Measurements from ENCODE around the gene TCP11X1. TPM values are rescaled to one million over a fixed set of nuclear protein-coding genes. Genes with fewer than 3 reads are reported as not detected.
"Not testable (repeated sequence)": the region's sequence is repeated elsewhere in the genome, so short reads cannot be mapped to it uniquely, and the experiment has no call there.

The TCP11X1 gene
- total RNA-seq: not detected

DNA sequence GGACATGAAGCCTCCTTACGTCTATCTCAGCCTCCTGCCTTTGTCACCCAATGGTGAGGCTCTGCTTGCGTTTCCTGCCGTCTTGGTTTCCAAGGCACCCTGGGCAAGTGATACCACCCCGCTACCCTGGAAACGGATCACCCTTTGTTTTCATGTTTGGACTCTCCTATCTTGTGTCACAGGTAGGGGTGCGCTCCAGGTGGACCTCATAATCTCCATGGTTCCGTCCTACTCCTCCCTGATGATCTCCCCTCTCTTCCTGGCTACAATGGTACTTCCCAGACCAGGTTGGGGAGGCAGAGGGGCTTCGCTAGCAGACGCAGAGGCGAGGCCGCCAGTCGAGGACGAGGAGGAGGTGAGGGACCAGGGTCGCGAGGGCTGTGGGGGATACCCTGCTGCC, at the start of gene TCP11X1:
Gene TCP11X1, plus strand, starts transcription at position 316 of the 400 bp plus-strand sequence.
- H3K36me3 Mint-ChIP-seq (ENCODE audit: low read depth); H3K4me3 Mint-ChIP-seq; ATAC-seq; H3K27ac Mint-ChIP-seq; CTCF ChIA-PET; POLR2A ChIA-PET; H3K9me3 Mint-ChIP-seq (ENCODE audit: low read depth); H3K27me3 Mint-ChIP-seq; DNase-seq; intact Hi-C loops (cut with DNase I, micrococcal nuclease); H3K4me1 Mint-ChIP-seq: not testable (repeated sequence)

GRCh38 chrX:102185967-102186720, 29.0 kb upstream of the TCP11X1 start:
- no peaks in the 10 kb centered on the region for H3K27me3 Mint-ChIP-seq
- no peak overlapping the region for H3K27ac Mint-ChIP-seq
- CTCF ChIA-PET: no interaction called here
- H3K36me3 Mint-ChIP-seq (ENCODE audit: low read depth): no peaks in the 10 kb centered on the region
- ATAC-seq (no peak), DNase-seq (no peak)
- intact Hi-C loops (cut with DNase I, micrococcal nuclease): no loop called here
- H3K9me3 Mint-ChIP-seq (ENCODE audit: low read depth): peaks cover 6% of the 10 kb centered on the region
- POLR2A ChIA-PET: no interaction called here
- H3K4me3 Mint-ChIP-seq: no peak overlapping the region
- no peaks in the 10 kb centered on the region for H3K4me1 Mint-ChIP-seq

GRCh38 chrX:102207940-102208339, 7.2 kb upstream of the TCP11X1 start:
- DNase-seq; ATAC-seq; H3K27ac Mint-ChIP-seq; H3K9me3 Mint-ChIP-seq (ENCODE audit: low read depth); H3K4me3 Mint-ChIP-seq; H3K27me3 Mint-ChIP-seq; intact Hi-C loops (cut with DNase I, micrococcal nuclease); H3K4me1 Mint-ChIP-seq; H3K36me3 Mint-ChIP-seq (ENCODE audit: low read depth); CTCF ChIA-PET; POLR2A ChIA-PET: not testable (repeated sequence)

- DNase-seq; H3K4me3 Mint-ChIP-seq; H3K27me3 Mint-ChIP-seq; CTCF ChIA-PET; H3K27ac Mint-ChIP-seq; H3K36me3 Mint-ChIP-seq (ENCODE audit: low read depth); intact Hi-C loops (cut with DNase I, micrococcal nuclease); ATAC-seq; H3K4me1 Mint-ChIP-seq; POLR2A ChIA-PET; H3K9me3 Mint-ChIP-seq (ENCODE audit: low read depth): not testable (repeated sequence)
These were observed 1.4 kb downstream of the TCP11X1 start for GRCh38 chrX:102216497-102216896.

DNA sequence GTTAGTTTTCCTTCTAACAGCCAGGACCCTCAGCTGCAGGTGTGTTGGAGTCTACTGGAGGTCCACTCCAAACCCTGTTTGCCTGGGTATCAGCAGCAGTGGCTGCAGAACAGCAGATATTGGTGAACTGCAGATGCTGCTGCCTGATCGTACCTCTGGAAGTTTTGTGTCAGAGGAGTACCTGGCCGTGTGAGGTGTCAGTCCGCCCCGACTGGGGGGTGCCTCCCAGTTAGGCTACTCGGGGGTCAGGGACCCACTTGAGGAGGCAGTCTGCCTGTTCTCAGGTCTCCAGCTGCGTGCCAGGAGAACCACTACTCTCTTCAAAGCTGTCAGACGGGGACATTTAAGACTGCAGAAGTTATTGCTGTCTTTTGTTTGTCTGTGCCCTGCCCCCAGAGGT, 20.6 kb downstream of the TCP11X1 start:
- H3K4me3 Mint-ChIP-seq; H3K36me3 Mint-ChIP-seq (ENCODE audit: low read depth); H3K27ac Mint-ChIP-seq; H3K27me3 Mint-ChIP-seq; H3K9me3 Mint-ChIP-seq (ENCODE audit: low read depth); CTCF ChIA-PET; DNase-seq; intact Hi-C loops (cut with DNase I, micrococcal nuclease); ATAC-seq; H3K4me1 Mint-ChIP-seq; POLR2A ChIA-PET: not testable (repeated sequence)

DNA sequence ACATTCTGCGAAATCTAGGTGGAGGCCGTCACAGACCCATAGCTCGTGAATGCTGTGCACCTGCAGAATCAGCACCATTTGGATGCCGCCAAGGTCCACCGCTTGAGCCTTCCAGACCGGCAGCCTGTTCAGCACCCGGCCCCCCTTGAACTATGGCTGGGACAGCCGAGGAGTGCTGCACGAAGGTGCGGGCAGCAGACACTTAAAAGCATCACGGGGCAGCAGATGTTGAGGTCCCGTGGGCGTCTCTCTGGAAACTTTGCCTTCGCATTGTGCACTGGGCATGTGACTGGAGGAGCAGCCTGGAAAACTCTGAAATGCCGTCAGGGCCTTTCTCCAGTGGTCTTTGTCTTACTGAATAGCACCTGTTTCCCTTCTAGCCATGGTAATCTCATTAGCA, 25.2 kb downstream of the TCP11X1 start:
- ATAC-seq; H3K4me3 Mint-ChIP-seq; CTCF ChIA-PET; H3K27me3 Mint-ChIP-seq; H3K27ac Mint-ChIP-seq; intact Hi-C loops (cut with DNase I, micrococcal nuclease); H3K36me3 Mint-ChIP-seq (ENCODE audit: low read depth); DNase-seq; H3K9me3 Mint-ChIP-seq (ENCODE audit: low read depth); H3K4me1 Mint-ChIP-seq; POLR2A ChIA-PET: not testable (repeated sequence)

DNA sequence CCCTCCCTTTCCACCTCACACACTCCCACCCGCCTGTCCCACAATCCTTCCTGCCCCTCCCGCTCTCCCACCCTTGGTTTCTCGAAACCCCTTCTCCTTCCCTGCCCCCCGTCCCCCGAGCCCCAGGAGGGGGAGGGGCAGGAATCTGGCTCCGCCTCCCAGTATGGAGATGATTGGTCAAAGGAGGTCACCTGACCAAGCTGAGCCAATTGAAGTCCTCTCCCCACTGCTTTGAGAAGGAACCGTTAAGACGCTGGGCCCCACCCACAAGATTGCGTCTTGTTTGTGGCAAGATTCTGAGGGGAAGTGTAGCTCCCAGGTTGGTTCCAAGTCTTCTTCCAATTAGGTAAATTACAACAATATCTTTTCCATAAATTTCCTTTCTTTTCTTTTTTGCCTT, 31.8 kb downstream of the TCP11X1 start, which contains the start of gene NXF2:
Gene NXF2, plus strand, starts transcription at position 275 of the 400 bp plus-strand sequence. CDS start 59,912 bp downstream, outside the sequence.
- H3K36me3 Mint-ChIP-seq (ENCODE audit: low read depth); H3K4me3 Mint-ChIP-seq; CTCF ChIA-PET; ATAC-seq; H3K9me3 Mint-ChIP-seq (ENCODE audit: low read depth); intact Hi-C loops (cut with DNase I, micrococcal nuclease); H3K4me1 Mint-ChIP-seq; DNase-seq; H3K27me3 Mint-ChIP-seq; POLR2A ChIA-PET; H3K27ac Mint-ChIP-seq: not testable (repeated sequence)

DNA sequence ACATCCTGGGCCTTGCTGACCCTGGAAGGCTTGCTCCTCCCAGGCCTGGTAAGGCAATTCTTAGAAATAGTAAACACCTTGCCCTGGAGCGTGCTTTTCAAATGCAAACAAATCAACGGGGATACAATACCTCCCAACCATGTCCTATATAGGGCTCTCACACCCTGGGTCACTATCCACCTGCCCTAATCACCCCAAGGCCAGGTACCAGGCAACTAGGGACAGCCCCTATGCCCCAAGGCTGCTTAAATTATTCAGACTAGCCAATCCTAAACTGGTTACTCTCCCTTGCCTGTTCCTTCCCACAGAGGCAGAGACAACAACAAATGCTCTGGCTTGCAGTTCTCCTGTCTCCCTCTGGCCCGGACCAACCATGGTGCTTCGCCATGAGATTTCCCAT, 57.1 kb downstream of the TCP11X1 start:
- CTCF ChIA-PET; H3K4me1 Mint-ChIP-seq; intact Hi-C loops (cut with DNase I, micrococcal nuclease); DNase-seq; H3K4me3 Mint-ChIP-seq; H3K27me3 Mint-ChIP-seq; ATAC-seq; POLR2A ChIA-PET; H3K9me3 Mint-ChIP-seq (ENCODE audit: low read depth); H3K36me3 Mint-ChIP-seq (ENCODE audit: low read depth); H3K27ac Mint-ChIP-seq: not testable (repeated sequence)

Other genes starting within 250 kb of the TCP11X1 start
- gene TCEAL2, start 89.6 kb upstream of the TCP11X1 start, total RNA-seq: under 1 TPM in 1 of 2 experiments, not detected in 1; 0.28 TPM
- gene TCEAL6, start 72.8 kb upstream of the TCP11X1 start, total RNA-seq: not detected
- 1 to 10 TPM; 2.1 to 2.3 TPM for gene BEX5, start 59.3 kb upstream of the TCP11X1 start, total RNA-seq
- gene NXF2, start 31.9 kb downstream of the TCP11X1 start, total RNA-seq: not detected
- not detected for gene NXF2B, start 224.7 kb downstream of the TCP11X1 start, total RNA-seq